KMS-11 (cell line): ENCODE results near the gene SFTPA2.
"Not testable (repeated sequence)": the region's sequence is repeated elsewhere in the genome, so short reads cannot be mapped to it uniquely, and the experiment has no call there.

ENCODE experiments used
- H2AFZ ChIP-seq: fragments of 200-600 bp; sonication (generic); 2 replicates; pipeline ENCODE4 v1.6.1; 2016; ENCODE audit warnings: antibody characterized with exemption, mixed run types, low read depth
- H3K27ac ChIP-seq: fragments of 200-600 bp; sonication (generic); 2 replicates; pipeline ENCODE4 v1.6.1; 2016; ENCODE audit warnings: mild to moderate bottlenecking, mixed run types
- H3K27me3 ChIP-seq: fragments of 200-600 bp; sonication (generic); 2 replicates; pipeline ENCODE4 v1.6.1; 2017; ENCODE audit warnings: mild to moderate bottlenecking, low read depth, mixed run types, moderate library complexity; ENCODE audit not compliant: insufficient read depth
- H3K36me3 ChIP-seq: fragments of 200-600 bp; sonication (generic); 2 replicates; pipeline ENCODE4 v1.6.1; 2017; ENCODE audit warnings: mild to moderate bottlenecking, mixed run types; ENCODE audit not compliant: insufficient read depth
- H3K4me1 ChIP-seq: fragments of 200-600 bp; sonication (generic); 2 replicates; pipeline ENCODE4 v1.6.1; 2016; ENCODE audit warnings: mild to moderate bottlenecking, low read depth, mixed run types; ENCODE audit not compliant: poor library complexity, severe bottlenecking
- H3K4me2 ChIP-seq: fragments of 200-600 bp; sonication (generic); 2 replicates; pipeline ENCODE4 v1.7.0; 2016; ENCODE audit warnings: mild to moderate bottlenecking, mixed run types
- H3K4me3 ChIP-seq: fragments of 200-600 bp; sonication (generic); IDR thresholded peaks from 2 replicates; pipeline ENCODE4 v1.6.1; 2017; ENCODE audit warnings: low read depth, low read length, mixed read lengths; ENCODE audit not compliant: insufficient read depth
- H3K79me2 ChIP-seq: fragments of 200-600 bp; sonication (generic); 2 replicates; pipeline ENCODE4 v1.6.1; 2016; ENCODE audit warnings: low read depth, mixed run types; ENCODE audit not compliant: insufficient read depth
- H3K9ac ChIP-seq: fragments of 200-600 bp; sonication (generic); 2 replicates; pipeline ENCODE4 v1.6.1; 2016; ENCODE audit warnings: mild to moderate bottlenecking, mixed run types
- H4K20me1 ChIP-seq: fragments of 200-600 bp; sonication (generic); 2 replicates; pipeline ENCODE4 v1.6.1; 2016; ENCODE audit warnings: mild to moderate bottlenecking, mixed run types; ENCODE audit not compliant: insufficient read depth
- TF ChIP-seq, protein P1 (sequence below): fragments of 200-600 bp; sonication (generic); conservative IDR thresholded peaks from 2 replicates; pipeline ENCODE4 v1.6.1; 2017; ENCODE audit warnings: low read depth, mild to moderate bottlenecking, antibody characterized with exemption, low read length, moderate library complexity, mixed read lengths

The SFTPA2 gene

DNA sequence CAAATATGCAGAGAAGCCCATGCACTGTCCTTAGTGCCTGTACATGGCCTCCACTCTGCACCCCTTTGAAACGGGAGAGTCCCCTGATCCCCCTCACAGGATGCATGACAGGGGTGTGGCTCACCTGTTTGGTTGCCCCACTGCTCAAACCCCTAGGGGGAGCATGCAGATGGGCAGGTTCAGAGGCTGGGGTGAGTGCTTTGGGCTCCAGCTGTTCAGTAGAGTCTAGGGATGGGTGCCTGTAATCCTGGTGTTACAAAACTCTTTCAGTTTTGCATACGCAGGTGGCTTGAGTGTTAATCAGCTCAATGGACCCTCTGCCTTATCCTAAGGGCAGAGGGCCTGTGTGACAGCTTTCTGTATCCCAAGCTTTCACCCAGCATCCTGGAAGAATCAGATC lies 42.7 kb upstream of the SFTPA2 start:
- Histone ChIP-seq H3K9ac (no peak overlapping the region), H3K27ac (no peak overlapping the region), H3K4me2 (no peak overlapping the region), H3K36me3 (no peaks in the 10 kb centered on the region), H3K4me1 (peaks cover 6% of the 10 kb centered on the region), H3K27me3 (no peaks in the 10 kb centered on the region), H3K79me2 (no peaks in the 10 kb centered on the region), H2AFZ (no peak overlapping the region), H3K4me3 (no peak overlapping the region), H4K20me1 (no peaks in the 10 kb centered on the region)
- TF ChIP-seq, protein P1, sequence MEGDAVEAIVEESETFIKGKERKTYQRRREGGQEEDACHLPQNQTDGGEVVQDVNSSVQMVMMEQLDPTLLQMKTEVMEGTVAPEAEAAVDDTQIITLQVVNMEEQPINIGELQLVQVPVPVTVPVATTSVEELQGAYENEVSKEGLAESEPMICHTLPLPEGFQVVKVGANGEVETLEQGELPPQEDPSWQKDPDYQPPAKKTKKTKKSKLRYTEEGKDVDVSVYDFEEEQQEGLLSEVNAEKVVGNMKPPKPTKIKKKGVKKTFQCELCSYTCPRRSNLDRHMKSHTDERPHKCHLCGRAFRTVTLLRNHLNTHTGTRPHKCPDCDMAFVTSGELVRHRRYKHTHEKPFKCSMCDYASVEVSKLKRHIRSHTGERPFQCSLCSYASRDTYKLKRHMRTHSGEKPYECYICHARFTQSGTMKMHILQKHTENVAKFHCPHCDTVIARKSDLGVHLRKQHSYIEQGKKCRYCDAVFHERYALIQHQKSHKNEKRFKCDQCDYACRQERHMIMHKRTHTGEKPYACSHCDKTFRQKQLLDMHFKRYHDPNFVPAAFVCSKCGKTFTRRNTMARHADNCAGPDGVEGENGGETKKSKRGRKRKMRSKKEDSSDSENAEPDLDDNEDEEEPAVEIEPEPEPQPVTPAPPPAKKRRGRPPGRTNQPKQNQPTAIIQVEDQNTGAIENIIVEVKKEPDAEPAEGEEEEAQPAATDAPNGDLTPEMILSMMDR = no peak

DNA sequence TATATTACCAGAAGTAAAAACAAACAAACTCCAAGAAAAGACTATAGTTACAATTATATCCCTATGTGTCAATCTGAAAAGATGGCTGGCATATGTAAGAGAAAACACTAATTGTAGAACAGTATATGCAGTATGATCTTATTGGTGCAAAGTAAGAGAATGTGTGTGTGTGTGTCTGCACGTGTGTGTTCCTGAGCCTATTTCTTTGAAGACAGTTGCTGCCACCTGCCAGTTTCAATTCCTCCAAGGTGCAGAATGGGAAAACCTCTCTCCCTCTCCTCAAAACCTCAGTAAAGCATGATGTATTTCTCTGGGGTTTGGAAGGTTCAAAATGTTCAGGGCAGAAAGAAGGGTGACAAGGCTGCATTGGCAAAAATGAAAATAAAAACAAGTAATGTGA lies 41.7 kb upstream of the SFTPA2 start:
- no peak overlapping the region for H3K4me2 ChIP-seq
- H3K36me3 ChIP-seq = no peaks in the 10 kb centered on the region
- TF ChIP-seq, protein P1 = no peak
- H3K4me3 ChIP-seq = no peak overlapping the region
- no peaks in the 10 kb centered on the region for H3K27me3 ChIP-seq
- no peaks in the 10 kb centered on the region for H4K20me1 ChIP-seq
- peaks cover 6% of the 10 kb centered on the region for H3K4me1 ChIP-seq
- no peak overlapping the region for H3K9ac ChIP-seq
- H3K79me2 ChIP-seq = no peaks in the 10 kb centered on the region
- H3K27ac ChIP-seq = no peak overlapping the region
- H2AFZ ChIP-seq = no peak overlapping the region

DNA sequence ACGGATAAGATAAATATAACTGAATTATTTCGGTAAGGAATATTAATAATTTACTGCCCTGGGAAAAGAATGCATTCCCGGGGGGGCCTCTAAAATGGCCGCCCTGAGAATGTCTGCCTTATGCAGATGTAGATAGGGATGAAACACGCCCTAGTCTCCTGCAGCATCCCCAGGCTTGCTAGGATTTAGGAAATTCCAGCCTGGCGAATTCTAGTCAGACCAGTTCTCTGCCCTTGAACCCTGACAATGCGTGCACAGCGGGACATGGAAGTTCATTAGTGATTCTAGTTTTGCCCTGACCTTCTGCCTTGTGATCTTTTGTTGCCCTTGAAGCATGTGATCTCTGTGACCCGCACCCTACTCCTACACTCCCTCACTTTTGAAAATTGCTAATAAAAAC lies 39.4 kb upstream of the SFTPA2 start:
- not testable (repeated sequence) for H4K20me1 ChIP-seq, H3K9ac ChIP-seq, H3K27me3 ChIP-seq, H3K27ac ChIP-seq, H3K4me1 ChIP-seq, H3K4me3 ChIP-seq, H3K79me2 ChIP-seq, H3K4me2 ChIP-seq, H3K36me3 ChIP-seq, H2AFZ ChIP-seq

DNA sequence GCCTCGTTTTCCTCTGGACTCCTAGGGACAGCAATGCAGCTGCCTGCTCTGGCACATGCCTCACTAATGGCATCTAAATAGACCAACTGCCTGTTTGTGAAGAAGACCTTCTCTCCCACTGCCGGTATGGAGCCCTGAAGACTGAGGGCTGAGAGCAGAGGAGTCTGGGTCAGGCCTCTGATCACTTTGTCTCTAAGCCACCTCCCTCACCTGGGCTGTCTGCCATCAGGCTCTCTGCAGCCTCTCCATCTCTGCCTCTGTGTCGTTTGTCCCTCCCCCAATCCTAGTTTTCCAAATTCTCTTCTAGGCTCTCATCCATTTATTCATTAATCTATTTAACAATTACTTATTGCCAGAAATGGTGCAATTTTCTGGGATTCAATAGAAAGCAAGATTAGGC lies 35.3 kb upstream of the SFTPA2 start:
- Histone ChIP-seq H4K20me1 (no peaks in the 10 kb centered on the region), H3K4me1 (no peaks in the 10 kb centered on the region), H2AFZ (no peak overlapping the region), H3K27me3 (no peaks in the 10 kb centered on the region), H3K4me2 (no peak overlapping the region), H3K36me3 (no peaks in the 10 kb centered on the region), H3K79me2 (no peaks in the 10 kb centered on the region), H3K9ac (no peak overlapping the region), H3K4me3 (no peak overlapping the region), H3K27ac (no peak overlapping the region)
- TF ChIP-seq, protein P1 = no peak

DNA sequence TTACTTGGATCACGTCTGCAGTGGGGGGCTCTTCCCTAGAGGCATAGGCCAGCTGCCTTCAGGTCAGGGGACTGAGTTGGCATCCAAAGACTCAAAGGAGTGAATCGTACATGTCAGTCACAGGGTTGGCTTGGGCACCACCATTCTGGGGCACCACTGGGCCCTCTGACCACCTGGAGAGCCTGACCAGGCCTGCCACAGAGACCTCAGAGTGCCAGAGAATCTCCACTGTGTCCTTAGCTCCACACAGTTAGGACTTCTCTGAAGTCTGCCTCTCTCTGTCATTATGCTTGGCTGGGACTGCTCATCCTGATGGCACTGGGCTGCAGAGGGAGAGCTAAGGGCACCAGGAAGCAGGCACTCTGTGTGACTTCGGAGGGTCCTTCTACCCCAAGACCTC lies 34.4 kb upstream of the SFTPA2 start:
- H2AFZ ChIP-seq, H3K4me3 ChIP-seq, H3K9ac ChIP-seq, H3K27me3 ChIP-seq, H3K27ac ChIP-seq, H3K4me2 ChIP-seq, H4K20me1 ChIP-seq, H3K79me2 ChIP-seq, H3K4me1 ChIP-seq, H3K36me3 ChIP-seq: not testable (repeated sequence)
